Measurements from ENCODE around the gene KIF7.

DNA sequence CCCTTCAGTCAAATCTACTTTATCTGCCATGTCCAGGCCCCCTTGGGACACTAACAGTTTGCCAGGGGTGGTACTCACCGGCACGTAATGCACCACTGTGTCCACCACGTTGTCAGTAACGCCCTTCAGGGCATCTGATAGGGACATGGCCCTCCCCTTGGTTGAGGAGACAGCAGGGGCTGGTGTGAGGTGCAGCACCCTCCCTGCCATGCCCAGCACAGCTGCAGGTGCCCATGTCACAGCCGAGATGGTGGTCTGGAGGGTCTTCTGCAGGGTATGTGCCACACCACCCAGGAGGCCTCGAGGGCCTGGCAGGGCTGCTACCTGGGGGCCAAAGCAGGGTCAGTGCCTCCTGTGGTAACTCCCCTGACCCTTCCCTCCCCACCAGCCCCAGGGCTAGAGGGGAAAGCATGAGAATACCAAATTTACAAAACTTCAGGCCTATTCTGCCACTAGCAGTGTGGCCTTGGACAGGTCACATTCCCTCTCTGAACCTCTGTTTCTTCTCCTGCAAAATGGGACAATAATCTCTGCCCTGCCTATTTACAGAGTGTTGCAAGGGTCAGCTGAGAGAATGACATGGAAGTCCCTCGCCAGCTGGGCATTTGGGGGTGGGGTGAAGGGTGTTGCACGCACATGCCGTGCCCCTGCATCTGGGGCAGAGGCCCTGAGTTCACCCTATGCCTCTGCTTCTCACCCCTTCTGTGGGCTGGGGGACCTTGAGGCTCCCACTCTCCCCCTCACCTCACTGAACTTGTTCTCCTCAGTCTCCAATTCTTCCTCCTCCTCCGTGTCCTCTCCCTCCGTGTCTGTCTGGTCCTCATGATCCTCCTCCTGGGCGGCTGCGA lies 11.8 kb upstream of the KIF7 start:
- TF ChIP-seq, protein P1, sequence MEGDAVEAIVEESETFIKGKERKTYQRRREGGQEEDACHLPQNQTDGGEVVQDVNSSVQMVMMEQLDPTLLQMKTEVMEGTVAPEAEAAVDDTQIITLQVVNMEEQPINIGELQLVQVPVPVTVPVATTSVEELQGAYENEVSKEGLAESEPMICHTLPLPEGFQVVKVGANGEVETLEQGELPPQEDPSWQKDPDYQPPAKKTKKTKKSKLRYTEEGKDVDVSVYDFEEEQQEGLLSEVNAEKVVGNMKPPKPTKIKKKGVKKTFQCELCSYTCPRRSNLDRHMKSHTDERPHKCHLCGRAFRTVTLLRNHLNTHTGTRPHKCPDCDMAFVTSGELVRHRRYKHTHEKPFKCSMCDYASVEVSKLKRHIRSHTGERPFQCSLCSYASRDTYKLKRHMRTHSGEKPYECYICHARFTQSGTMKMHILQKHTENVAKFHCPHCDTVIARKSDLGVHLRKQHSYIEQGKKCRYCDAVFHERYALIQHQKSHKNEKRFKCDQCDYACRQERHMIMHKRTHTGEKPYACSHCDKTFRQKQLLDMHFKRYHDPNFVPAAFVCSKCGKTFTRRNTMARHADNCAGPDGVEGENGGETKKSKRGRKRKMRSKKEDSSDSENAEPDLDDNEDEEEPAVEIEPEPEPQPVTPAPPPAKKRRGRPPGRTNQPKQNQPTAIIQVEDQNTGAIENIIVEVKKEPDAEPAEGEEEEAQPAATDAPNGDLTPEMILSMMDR (IDR thresholded peaks at IDR 0.05) = no peak
- no peak for TF ChIP-seq POLR2A (IDR thresholded peaks at IDR 0.05)
